Measurements from ENCODE around the gene HOXA9.

Gene HOXA9

DNA sequence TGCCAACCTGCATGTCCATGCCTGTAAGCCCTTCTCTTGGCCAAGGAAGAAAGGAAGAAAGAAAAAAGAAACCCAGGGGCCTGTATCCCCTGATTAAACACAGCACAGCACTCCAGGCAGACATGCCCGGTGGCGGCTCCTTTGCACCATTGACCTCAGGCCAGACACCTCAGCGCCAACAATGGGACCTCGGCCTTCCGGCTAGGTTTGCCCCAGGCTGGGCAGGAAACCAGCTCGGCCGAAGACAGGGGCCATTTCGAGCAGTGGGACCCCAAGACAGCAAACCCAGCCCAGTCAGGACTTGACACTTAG is 5.9 kb upstream of the HOXA9 start:
- H3K36me3 ChIP-seq (ENCODE audit: control insufficient read depth in 5 of 5, insufficient read depth in 5 of 5, low read length in 5 of 5) = no peaks in the 10 kb centered on the region
- H3K27ac ChIP-seq (ENCODE audit: low read depth, low read length) = peak overlapping the region; percentile 98
- H3K27me3 ChIP-seq (ENCODE audit: control insufficient read depth in 5 of 5, insufficient read depth in 4 of 5, low read length in 5 of 5) = peaks cover 0 to 28% (median 10%) of the 10 kb centered on the region in 5 donors
- H3K4me3 ChIP-seq (ENCODE audit: low read depth in 1 of 5, low read length in 5 of 5) = peak overlapping the region; percentile 69 to 86 (median 76)
- H3K4me1 ChIP-seq (ENCODE audit: control insufficient read depth in 5 of 5, insufficient read depth in 5 of 5, low read length in 5 of 5) = peaks cover 0 to 90% (median 87%) of the 10 kb centered on the region in 5 donors
- H3K9ac ChIP-seq (ENCODE audit: low read length in 5 of 5) = peak overlapping the region; percentile 7 to 72 (median 30)
- H3K9me3 ChIP-seq (ENCODE audit: control insufficient read depth in 5 of 5, low read length in 5 of 5) = no peaks in the 10 kb centered on the region

GRCh38 chr7:27170426-27171324 is 5.3 kb upstream of the HOXA9 start:
- H3K9me3 ChIP-seq (ENCODE audit: control insufficient read depth in 5 of 5, low read length in 5 of 5) = no peaks in the 10 kb centered on the region
- H3K4me3 ChIP-seq (ENCODE audit: low read depth in 1 of 5, low read length in 5 of 5) = peak overlapping the region; percentile 69 to 86 (median 80)
- H3K27ac ChIP-seq (ENCODE audit: low read depth, low read length) = peak overlapping the region; percentile 98
- H3K36me3 ChIP-seq (ENCODE audit: control insufficient read depth in 5 of 5, insufficient read depth in 5 of 5, low read length in 5 of 5) = no peaks in the 10 kb centered on the region
- peaks cover 0 to 28% (median 10%) of the 10 kb centered on the region in 5 donors for H3K27me3 ChIP-seq (ENCODE audit: control insufficient read depth in 5 of 5, insufficient read depth in 4 of 5, low read length in 5 of 5)
- peaks cover 0 to 90% (median 87%) of the 10 kb centered on the region in 5 donors for H3K4me1 ChIP-seq (ENCODE audit: control insufficient read depth in 5 of 5, insufficient read depth in 5 of 5, low read length in 5 of 5)
- H3K9ac ChIP-seq (ENCODE audit: low read length in 5 of 5) = peak overlapping the region in 4 of 5 donors; percentile 7 to 76 (median 52)

DNA sequence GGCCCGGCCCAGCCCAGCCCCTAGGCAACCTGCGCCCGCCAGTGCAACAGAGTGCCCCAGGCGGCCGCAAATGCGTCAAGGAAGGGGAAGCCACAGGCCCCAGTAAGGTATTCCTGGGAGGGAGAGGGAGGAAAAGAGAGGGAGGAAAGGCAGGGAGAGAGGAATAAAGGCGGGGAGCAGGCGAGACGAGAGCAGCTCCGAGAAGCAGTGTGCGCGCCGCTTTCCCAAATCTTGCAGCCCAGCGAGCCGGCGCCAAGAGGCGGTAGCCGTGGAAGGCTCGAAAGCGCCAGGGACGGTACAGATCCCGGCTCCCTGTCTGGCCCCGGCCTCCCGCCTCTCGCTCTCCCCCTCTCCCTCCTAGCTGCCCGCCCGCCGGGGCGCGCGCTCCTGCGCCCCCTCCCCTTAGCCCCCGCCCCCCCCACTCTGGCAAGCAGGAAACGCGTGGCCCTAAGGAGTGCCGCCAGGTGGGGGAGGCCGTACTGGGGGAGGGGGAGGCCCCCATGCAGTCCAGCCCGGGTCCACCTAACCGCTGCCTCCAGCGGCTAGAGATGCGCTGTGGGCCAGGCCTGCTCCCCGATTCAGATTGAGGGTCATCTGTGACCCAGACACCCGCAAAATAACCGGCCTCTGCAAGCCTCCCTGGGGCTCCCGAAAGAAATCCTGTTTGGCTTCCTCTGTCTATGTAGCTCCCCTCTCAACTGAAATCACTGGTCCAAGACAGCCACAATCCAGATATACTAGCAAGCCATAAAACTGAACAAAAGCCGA is 4.5 kb upstream of the HOXA9 start:
- Histone ChIP-seq H3K36me3 (ENCODE audit: control insufficient read depth in 5 of 5, insufficient read depth in 5 of 5, low read length in 5 of 5) (no peaks in the 10 kb centered on the region), H3K9ac (ENCODE audit: low read length in 5 of 5) (peak overlapping the region in 3 of 5 donors; percentile 51 to 88 (median 75)), H3K4me3 (ENCODE audit: low read depth in 1 of 5, low read length in 5 of 5) (peak overlapping the region; percentile 58 to 86 (median 80)), H3K27ac (ENCODE audit: low read depth, low read length) (peak overlapping the region; percentile 98), H3K4me1 (ENCODE audit: control insufficient read depth in 5 of 5, insufficient read depth in 5 of 5, low read length in 5 of 5) (peaks cover 0 to 90% (median 85%) of the 10 kb centered on the region in 5 donors), H3K9me3 (ENCODE audit: control insufficient read depth in 5 of 5, low read length in 5 of 5) (no peaks in the 10 kb centered on the region), H3K27me3 (ENCODE audit: control insufficient read depth in 5 of 5, insufficient read depth in 4 of 5, low read length in 5 of 5) (peaks cover 0 to 23% (median 6%) of the 10 kb centered on the region in 5 donors)

DNA sequence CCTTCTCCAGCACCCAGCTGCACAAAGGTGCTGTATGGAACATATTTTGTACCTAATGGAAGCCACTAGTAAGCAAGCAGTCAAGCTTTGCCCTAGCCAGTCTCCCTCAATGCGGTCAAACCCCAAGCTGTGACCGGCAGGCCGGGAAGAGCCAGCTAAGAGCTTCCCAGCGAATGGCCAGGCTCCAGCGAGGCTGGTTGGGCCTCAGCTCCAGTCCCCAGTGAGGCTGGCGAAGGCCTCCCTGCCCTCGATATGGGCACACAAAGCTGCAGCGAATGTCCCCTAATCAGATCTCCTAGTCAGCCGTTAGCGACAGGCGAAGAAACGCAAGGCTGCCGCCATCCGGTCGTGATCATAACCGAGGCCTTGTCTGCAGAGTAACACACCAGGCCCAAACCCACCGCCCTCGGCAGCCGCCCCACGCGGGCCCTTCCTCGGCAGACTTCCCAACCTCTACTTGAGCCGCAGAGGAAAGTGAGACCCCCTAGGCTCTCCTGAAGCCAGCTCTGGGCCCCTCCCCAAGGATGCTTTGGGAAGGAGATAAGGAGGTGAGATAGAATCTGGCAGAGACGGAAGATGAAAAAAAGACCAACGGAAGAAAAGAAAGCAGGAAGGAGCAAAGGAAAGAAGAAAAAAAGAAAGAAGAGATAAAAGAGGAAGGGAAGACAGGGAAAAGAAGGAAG is 3.1 kb upstream of the HOXA9 start:
- Histone ChIP-seq H3K36me3 (ENCODE audit: control insufficient read depth in 5 of 5, insufficient read depth in 5 of 5, low read length in 5 of 5) (no peaks in the 10 kb centered on the region), H3K27me3 (ENCODE audit: control insufficient read depth in 5 of 5, insufficient read depth in 4 of 5, low read length in 5 of 5) (peaks cover 0 to 19% (median 3%) of the 10 kb centered on the region in 5 donors), H3K27ac (ENCODE audit: low read depth, low read length) (peak overlapping the region; percentile 98), H3K4me1 (ENCODE audit: control insufficient read depth in 5 of 5, insufficient read depth in 5 of 5, low read length in 5 of 5) (peaks cover 0 to 92% (median 89%) of the 10 kb centered on the region in 5 donors), H3K9me3 (ENCODE audit: control insufficient read depth in 5 of 5, low read length in 5 of 5) (no peaks in the 10 kb centered on the region), H3K9ac (ENCODE audit: low read length in 5 of 5) (peak overlapping the region; percentile 35 to 89 (median 60)), H3K4me3 (ENCODE audit: low read depth in 1 of 5, low read length in 5 of 5) (peak overlapping the region; percentile 58 to 86 (median 80))

DNA sequence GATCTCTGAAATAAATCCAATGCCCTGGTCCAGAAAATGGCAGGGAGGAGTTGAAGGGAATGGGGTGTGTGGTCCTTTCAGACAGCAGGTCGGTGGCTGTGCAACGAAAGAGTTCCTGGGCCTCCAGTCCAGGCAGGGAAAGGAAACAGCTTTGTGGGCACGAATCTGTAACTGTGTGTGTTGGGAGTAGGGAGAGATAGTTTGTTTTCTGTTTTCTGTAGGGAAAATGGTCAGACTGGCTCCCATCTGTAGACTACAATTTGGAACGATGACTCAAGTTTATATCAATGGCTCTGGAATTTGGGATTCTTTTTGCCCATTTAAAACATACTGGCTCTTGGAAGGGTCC is 2.6 kb upstream of the HOXA9 start:
- Histone ChIP-seq H3K27ac (ENCODE audit: low read depth, low read length) (peak overlapping the region; percentile 98), H3K4me1 (ENCODE audit: control insufficient read depth in 5 of 5, insufficient read depth in 5 of 5, low read length in 5 of 5) (peaks cover 0 to 94% (median 89%) of the 10 kb centered on the region in 5 donors), H3K9ac (ENCODE audit: low read length in 5 of 5) (peak overlapping the region in 4 of 5 donors; percentile 51 to 89 (median 70)), H3K9me3 (ENCODE audit: control insufficient read depth in 5 of 5, low read length in 5 of 5) (no peaks in the 10 kb centered on the region), H3K36me3 (ENCODE audit: control insufficient read depth in 5 of 5, insufficient read depth in 5 of 5, low read length in 5 of 5) (no peaks in the 10 kb centered on the region), H3K27me3 (ENCODE audit: control insufficient read depth in 5 of 5, insufficient read depth in 4 of 5, low read length in 5 of 5) (peaks cover 0 to 19% (median 3%) of the 10 kb centered on the region in 5 donors), H3K4me3 (ENCODE audit: low read depth in 1 of 5, low read length in 5 of 5) (peak overlapping the region; percentile 44 to 86 (median 80))

DNA sequence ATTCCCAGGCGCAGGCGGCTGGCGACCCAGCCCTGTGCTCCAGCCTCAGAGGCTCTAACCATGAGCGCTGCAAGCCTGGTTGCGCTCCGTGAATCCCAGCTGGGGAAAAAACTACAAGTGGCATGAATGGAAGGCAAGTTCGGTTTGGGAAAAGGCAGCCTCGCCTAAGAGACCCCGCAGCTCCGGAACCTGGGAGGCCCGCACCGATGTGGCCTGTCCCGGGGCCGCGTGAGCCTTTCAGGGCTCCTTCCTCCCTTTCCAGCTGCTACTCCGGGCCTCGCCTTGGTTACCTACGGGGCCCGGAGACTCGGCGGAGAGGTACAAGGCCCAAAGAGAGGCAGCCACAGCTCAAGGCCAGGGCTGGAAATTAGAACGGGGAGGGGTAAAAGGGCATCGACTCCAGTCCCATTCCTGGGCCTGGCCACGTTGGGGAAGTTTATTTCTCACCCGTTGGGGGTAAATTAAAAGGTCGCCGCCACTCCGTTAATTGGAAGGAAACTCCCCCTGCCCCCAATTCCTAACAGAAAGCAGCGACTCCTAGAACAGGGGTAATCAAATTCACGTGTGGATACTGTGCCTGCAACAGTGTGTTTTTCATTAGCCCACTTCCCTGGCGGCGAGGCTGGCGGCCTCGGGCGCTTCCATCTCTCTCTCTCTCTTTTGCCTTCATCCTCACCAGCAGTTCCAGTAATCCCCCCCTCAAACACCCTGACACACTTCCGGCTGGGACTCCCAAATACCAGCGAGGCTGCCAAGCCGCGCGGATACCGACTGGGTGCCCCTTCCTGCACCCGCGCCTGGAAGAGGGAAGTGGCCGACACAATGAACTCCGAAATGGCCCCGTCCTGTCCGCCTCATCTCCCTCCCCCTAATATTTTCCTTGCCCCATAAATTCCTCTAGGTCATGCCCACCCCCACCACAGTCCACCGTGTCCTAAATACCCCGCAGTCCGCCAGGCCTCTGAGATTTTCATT is 1.5 kb upstream of the HOXA9 start:
- Histone ChIP-seq H3K4me3 (ENCODE audit: low read depth in 1 of 5, low read length in 5 of 5) (peak overlapping the region; percentile 48 to 81 (median 81)), H3K4me1 (ENCODE audit: control insufficient read depth in 5 of 5, insufficient read depth in 5 of 5, low read length in 5 of 5) (peaks cover 0 to 95% (median 85%) of the 10 kb centered on the region in 5 donors), H3K27me3 (ENCODE audit: control insufficient read depth in 5 of 5, insufficient read depth in 4 of 5, low read length in 5 of 5) (peaks cover 0 to 15% (median 3%) of the 10 kb centered on the region in 5 donors), H3K36me3 (ENCODE audit: control insufficient read depth in 5 of 5, insufficient read depth in 5 of 5, low read length in 5 of 5) (no peaks in the 10 kb centered on the region), H3K27ac (ENCODE audit: low read depth, low read length) (peak overlapping the region; percentile 98), H3K9me3 (ENCODE audit: control insufficient read depth in 5 of 5, low read length in 5 of 5) (no peaks in the 10 kb centered on the region), H3K9ac (ENCODE audit: low read length in 5 of 5) (peak overlapping the region; percentile 51 to 89 (median 79))

DNA sequence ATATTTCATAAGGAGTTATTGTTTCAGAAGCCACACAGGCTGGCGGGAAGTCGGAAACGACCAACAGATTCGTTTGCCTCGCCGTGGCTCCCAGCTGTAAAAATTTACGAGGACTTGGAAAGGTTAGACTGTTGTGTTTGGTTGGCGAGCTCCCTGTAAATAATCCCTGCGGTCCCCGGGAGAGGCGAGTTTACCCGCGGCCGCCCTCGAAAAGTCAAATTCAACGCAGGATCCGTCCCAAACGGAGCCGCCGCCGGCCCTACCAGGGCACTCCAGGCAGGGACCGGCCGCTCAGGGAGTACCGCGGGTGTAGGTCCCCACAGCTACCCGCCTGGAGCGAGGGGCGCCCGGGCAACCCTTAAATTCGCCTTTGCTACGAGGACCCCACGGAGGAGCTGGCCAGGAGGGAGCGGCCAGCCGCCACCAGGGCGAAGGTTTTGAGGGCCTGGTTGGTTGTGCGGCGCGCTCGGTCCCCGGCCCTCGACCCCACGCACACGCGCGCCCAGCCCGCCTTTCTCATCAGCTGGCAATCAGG is 726 bp upstream of the HOXA9 start:
- Histone ChIP-seq H3K9me3 (ENCODE audit: control insufficient read depth in 5 of 5, low read length in 5 of 5) (no peaks in the 10 kb centered on the region), H3K4me1 (ENCODE audit: control insufficient read depth in 5 of 5, insufficient read depth in 5 of 5, low read length in 5 of 5) (peaks cover 0 to 92% (median 83%) of the 10 kb centered on the region in 5 donors), H3K36me3 (ENCODE audit: control insufficient read depth in 5 of 5, insufficient read depth in 5 of 5, low read length in 5 of 5) (no peaks in the 10 kb centered on the region), H3K27ac (ENCODE audit: low read depth, low read length) (peak overlapping the region; percentile 98), H3K9ac (ENCODE audit: low read length in 5 of 5) (peak overlapping the region; percentile 48 to 89 (median 79)), H3K27me3 (ENCODE audit: control insufficient read depth in 5 of 5, insufficient read depth in 4 of 5, low read length in 5 of 5) (peaks cover 0 to 10% (median 3%) of the 10 kb centered on the region in 5 donors), H3K4me3 (ENCODE audit: low read depth in 1 of 5, low read length in 5 of 5) (peak overlapping the region; percentile 74 to 81 (median 81))

GRCh38 chr7:27164367-27165088 is 809 bp downstream of the HOXA9 start:
- Histone ChIP-seq H3K9ac (ENCODE audit: low read length in 5 of 5) (peak overlapping the region; percentile 6 to 89 (median 79)), H3K27ac (ENCODE audit: low read depth, low read length) (peak overlapping the region; percentile 98), H3K27me3 (ENCODE audit: control insufficient read depth in 5 of 5, insufficient read depth in 4 of 5, low read length in 5 of 5) (peaks cover 0 to 10% (median 2%) of the 10 kb centered on the region in 5 donors), H3K4me3 (ENCODE audit: low read depth in 1 of 5, low read length in 5 of 5) (peak overlapping the region; percentile 80 to 84 (median 81)), H3K36me3 (ENCODE audit: control insufficient read depth in 5 of 5, insufficient read depth in 5 of 5, low read length in 5 of 5) (no peaks in the 10 kb centered on the region), H3K4me1 (ENCODE audit: control insufficient read depth in 5 of 5, insufficient read depth in 5 of 5, low read length in 5 of 5) (peaks cover 0 to 94% (median 92%) of the 10 kb centered on the region in 5 donors), H3K9me3 (ENCODE audit: control insufficient read depth in 5 of 5, low read length in 5 of 5) (no peaks in the 10 kb centered on the region)
